Astrocyte of the cerebellum (primary cell): ENCODE measurements around the gene ATXN1.

Experiments used
- DNase-seq: peaks from one replicate; pipeline ENCODE4 v3.0.0-alpha.2; 2011; ENCODE audit warnings: low read depth
- H3K4me3 ChIP-seq: 2 replicates; pipeline ENCODE4 v1.5.1; 2011; ENCODE audit warnings: mild to moderate bottlenecking, low read depth, low read length, moderate library complexity
- in situ Hi-C: cut with HindIII; loops from 2 replicates; pipeline ENCODE4 v1.10.0; 2017; ENCODE audit warnings: low sequenced_read_pairs
- TF ChIP-seq, protein P1 (sequence below): IDR thresholded peaks from 2 replicates; pipeline ENCODE4 v1.5.1; 2012; ENCODE audit warnings: low read length, low read depth, moderate library complexity, mild to moderate bottlenecking; ENCODE audit errors: missing control alignments

Gene ATXN1

GRCh38 chr6:16320533-16321340 is 440.5 kb downstream of the ATXN1 start:
- no peak for DNase-seq
- in situ Hi-C loops, result no loop called here
- H3K4me3 ChIP-seq, result no peak overlapping the region
- TF ChIP-seq, protein P1, sequence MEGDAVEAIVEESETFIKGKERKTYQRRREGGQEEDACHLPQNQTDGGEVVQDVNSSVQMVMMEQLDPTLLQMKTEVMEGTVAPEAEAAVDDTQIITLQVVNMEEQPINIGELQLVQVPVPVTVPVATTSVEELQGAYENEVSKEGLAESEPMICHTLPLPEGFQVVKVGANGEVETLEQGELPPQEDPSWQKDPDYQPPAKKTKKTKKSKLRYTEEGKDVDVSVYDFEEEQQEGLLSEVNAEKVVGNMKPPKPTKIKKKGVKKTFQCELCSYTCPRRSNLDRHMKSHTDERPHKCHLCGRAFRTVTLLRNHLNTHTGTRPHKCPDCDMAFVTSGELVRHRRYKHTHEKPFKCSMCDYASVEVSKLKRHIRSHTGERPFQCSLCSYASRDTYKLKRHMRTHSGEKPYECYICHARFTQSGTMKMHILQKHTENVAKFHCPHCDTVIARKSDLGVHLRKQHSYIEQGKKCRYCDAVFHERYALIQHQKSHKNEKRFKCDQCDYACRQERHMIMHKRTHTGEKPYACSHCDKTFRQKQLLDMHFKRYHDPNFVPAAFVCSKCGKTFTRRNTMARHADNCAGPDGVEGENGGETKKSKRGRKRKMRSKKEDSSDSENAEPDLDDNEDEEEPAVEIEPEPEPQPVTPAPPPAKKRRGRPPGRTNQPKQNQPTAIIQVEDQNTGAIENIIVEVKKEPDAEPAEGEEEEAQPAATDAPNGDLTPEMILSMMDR, result no peak

DNA sequence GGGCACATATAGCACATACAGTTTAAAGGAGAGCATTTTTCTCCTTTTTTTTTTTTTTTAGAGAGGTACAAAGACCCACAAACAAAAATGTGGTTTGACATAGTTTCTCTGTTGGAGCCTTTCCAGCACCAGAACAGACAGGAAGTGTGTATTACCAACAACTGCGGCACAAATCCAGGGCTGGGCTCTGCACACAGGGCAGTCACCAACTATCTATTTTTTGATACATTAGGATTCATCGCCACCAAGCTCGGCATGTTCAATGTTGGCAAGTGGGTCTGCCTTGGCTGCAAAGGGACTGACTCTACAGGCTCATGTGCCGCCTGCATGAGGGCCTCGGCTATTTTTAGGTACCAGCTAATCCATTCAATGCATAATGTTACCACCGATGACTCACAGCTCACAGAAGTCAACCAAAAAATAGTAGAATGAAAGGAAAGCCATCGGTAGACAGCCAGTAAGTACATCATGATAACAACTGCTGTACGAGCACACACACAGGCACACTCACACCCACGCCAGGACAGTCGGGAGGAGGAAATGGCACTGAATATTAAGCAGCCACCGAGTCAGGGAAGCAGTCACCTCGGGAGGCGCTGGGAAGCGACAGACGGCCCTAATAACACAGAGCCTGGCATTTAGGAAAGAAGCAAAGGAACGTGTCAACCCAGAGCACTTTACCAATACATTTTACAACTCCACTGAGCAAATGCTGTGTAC is 441.3 kb downstream of the ATXN1 start:
- in situ Hi-C loops, result no loop called here
- no peak overlapping the region for H3K4me3 ChIP-seq
- TF ChIP-seq, protein P1, result no peak
- peak; percentile 91 for DNase-seq

GRCh38 chr6:16318953-16319720 is 442.1 kb downstream of the ATXN1 start:
- no peak for DNase-seq
- in situ Hi-C loops, result no loop called here
- TF ChIP-seq, protein P1, result no peak
- no peak overlapping the region for H3K4me3 ChIP-seq

DNA sequence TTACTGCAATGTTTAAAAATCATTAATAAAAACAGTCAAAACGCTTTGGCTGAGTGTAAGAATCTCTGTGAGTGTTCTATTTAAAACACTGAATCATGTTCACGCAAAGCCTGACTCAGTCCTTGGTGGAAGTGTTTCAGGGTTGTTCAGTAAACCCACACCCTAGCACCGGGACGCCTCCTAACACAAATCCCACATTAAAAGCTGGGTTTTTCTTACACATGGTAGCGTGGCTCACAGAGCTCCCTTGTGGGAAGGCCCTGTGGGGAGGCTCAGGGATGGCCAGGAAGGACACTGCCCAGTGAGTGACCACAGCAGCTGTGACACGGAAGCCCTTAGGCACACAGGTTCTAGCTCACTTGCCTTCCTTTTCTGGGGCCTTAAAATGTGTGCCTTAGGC is 442.7 kb downstream of the ATXN1 start:
- in situ Hi-C loops, result no loop called here
- peak; percentile 78 for DNase-seq

GRCh38 chr6:16316741-16317251 is 444.5 kb downstream of the ATXN1 start:
- no peak for DNase-seq

More for the DNA sequence above, 442.7 kb downstream of the ATXN1 start:
- TF ChIP-seq, protein P1, result no peak
- no peak overlapping the region for H3K4me3 ChIP-seq

More at GRCh38 chr6:16316741-16317251, 444.5 kb downstream of the ATXN1 start:
- no peak overlapping the region for H3K4me3 ChIP-seq
- in situ Hi-C loops, result no loop called here
- TF ChIP-seq, protein P1, result peak; percentile 82
